NCI-H1417 treated with DMSO at 0.1 percent for 48 hours (cell line): ENCODE measurements around the gene ZBED4.
A peak's percentile ranks its signal among the peaks of the same experiment; 100 is the strongest.
"Not testable (repeated sequence)": the region's sequence is repeated elsewhere in the genome, so short reads cannot be mapped to it uniquely, and the experiment has no call there.

Experiments used
- DNase-seq: peaks from one replicate; lab custom pipeline; 2025; lab: John Stamatoyannopoulos, UW

The ZBED4 gene, protein sequence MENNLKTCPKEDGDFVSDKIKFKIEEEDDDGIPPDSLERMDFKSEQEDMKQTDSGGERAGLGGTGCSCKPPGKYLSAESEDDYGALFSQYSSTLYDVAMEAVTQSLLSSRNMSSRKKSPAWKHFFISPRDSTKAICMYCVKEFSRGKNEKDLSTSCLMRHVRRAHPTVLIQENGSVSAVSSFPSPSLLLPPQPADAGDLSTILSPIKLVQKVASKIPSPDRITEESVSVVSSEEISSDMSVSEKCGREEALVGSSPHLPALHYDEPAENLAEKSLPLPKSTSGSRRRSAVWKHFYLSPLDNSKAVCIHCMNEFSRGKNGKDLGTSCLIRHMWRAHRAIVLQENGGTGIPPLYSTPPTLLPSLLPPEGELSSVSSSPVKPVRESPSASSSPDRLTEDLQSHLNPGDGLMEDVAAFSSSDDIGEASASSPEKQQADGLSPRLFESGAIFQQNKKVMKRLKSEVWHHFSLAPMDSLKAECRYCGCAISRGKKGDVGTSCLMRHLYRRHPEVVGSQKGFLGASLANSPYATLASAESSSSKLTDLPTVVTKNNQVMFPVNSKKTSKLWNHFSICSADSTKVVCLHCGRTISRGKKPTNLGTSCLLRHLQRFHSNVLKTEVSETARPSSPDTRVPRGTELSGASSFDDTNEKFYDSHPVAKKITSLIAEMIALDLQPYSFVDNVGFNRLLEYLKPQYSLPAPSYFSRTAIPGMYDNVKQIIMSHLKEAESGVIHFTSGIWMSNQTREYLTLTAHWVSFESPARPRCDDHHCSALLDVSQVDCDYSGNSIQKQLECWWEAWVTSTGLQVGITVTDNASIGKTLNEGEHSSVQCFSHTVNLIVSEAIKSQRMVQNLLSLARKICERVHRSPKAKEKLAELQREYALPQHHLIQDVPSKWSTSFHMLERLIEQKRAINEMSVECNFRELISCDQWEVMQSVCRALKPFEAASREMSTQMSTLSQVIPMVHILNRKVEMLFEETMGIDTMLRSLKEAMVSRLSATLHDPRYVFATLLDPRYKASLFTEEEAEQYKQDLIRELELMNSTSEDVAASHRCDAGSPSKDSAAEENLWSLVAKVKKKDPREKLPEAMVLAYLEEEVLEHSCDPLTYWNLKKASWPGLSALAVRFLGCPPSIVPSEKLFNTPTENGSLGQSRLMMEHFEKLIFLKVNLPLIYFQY

DNA sequence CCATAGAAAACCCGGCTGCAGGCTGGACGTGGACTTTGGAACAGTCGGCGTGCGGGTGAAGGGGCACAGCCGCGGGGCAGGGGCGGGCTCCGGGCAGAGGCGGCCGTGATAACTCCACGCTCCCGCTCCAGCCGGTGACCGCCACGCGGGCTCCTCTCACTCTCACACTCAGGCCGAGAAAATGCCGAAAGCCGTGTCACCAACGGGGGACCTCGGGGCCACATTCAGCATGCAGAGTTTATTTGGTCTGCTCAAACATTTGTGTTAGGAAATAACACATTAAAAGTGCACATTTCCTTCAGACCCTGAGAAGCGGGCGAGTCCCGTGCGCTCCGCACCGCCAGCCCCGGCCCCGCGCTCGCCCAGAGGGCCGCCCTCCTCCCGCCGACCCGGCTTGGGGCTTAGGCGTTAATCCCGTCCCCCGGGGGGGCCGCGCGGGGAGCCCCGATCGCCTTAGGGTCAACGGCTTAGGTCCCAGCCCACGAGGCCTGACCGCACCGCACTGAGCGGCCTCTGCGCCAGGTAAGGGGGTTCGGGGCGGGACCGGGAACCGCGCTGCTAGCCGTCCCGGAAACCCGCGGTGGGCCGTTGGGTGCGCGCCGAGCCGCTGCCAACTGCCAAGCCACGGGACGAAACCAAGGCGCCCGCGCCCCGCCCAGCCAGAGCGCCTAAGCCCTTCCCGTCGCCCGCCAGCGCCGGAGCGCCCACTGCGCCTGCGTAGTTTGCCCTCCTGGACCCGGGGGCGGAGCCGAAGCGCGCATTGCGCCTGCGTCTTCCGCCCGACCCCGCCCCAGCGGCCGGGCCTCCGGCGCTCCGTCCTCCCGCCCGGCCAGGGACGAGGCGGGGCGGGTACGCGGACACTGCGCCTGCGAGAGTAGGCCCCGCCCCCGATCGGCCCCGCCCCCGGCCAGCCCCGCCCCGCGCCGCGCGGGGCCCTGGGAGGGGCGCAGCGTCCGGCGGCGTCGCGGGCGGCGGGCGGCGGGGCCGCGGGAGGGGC, at the start of gene ZBED4:
Gene ZBED4, plus strand, starts transcription at position 947 of the 997 bp plus-strand sequence. CDS start 29,819 bp downstream, outside the sequence.
- DNase-seq: peak; percentile 28

DNA sequence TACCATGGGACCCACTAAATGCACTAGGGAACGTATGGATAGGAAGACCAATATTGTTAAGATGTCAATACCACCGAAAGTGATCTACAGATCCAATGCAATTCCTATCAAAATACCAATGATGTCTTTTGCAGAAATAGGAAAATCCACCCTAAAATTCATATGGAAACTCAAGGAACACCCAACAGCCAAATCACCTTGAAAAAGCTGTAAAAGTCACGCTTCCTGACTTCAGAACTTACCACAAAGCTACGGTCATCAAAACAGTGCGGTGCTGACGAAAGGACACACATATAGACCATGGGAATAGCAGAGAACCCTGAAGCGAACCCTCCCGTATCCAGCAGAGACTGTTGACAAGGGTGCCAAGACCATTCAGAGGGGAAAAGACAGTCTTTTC, 46.5 kb upstream of the ZBED4 start:
- no peak for DNase-seq

DNA sequence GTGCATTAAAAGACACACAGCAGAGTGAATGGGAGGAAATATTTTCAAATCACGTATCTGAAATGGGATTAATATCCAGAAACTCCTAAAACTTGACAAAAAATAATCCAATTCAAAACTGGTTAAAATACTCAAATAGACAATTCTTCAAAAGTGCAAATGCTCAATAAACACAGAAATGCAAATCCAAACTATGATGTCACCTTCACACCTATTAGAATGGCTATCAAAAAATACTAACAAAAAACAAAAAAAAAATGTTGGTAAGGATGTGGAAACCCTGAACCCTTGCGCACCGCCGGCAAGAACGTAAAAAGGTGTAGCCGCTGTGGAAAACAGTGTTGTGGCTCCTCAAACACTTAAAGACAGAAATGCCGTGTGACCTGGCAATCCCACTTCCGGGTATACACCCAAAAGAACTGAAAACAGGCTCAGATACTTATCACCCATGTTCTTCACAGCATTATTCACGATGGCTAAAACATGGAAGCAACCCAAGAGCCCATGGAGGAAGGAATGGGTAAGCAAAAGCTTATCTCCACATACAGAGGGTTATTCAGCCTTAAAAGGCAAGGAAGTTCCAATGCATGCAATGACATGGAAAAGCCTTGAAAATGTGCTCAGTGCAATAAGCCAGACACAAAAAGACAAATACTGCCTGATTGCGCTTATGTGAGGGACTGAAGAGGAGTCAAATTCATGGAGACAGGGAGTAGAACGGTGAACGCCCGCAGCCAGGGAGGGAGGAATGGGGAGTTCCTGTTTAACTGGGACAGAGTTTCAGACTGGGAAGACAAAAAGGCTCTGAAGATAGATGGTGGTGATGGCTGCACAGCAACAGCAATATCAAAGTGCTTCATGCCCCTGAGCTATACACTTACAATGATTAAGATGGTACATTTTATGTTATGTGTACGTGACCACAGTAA, 45.6 kb upstream of the ZBED4 start:
- DNase-seq: no peak

DNA sequence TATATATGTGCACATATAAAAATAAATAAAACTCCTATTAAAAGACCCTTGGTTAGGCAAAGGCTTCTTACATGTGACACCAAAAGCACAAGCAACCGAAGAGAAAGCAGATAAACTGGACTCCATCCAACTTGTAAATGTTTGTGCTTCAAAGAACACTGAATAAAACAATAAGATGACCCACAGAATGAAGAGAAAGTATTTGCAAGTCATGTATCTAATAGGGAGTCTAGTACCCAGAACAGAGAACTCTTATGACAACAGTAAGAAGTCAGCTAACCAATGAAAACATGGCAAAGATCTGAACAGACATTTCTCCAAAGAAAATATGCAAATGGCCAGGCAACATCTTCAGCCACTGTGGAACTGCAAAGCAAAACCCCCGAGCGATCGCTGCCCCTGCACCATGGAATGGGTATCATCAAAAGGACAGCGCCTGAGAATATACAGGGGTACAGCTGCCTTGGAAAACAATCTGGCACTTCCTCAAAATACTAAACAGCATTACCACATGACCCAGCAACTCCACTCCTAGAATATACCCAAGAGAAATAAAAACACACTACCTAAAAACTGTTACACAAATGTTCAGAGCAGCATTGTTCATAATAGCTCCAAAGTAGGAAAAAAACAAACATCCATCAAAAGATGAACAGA, 43.2 kb upstream of the ZBED4 start:
- DNase-seq: no peak

DNA sequence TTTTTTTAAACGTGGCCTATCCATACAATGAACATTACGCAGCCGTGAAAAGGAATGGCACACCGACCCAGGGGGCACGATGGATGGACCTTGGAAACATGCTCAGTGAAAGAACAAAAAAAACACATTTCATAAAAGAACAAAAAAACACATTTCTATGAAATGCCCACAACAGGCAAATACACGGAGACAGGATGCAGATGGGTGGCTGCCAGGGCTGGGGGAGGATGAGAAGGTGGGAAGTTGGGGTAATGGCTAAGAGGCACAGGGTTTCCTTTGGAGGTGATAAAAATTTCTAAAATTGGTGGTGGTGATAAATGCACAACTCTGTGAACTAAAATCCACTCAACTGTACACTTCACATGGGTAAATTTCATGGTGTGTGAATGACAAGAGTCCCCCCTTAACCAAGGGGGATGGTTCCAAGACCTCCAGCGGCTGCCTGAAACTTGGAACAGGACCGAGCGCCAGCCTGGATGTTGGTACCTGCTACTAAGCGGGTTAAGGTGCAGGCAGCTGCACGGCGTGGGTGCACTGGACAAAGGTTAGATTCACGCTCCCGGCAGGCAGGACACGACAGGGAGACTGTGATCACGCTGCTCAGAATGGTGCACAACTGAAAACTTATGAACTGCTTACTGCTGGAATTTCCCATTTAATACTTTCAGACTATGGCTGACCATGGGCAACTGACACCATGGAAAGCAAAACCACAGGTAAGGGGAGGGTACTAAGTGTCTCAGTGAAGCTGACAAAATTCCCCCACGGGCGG, 42.4 kb upstream of the ZBED4 start:
- DNase-seq: no peak

DNA sequence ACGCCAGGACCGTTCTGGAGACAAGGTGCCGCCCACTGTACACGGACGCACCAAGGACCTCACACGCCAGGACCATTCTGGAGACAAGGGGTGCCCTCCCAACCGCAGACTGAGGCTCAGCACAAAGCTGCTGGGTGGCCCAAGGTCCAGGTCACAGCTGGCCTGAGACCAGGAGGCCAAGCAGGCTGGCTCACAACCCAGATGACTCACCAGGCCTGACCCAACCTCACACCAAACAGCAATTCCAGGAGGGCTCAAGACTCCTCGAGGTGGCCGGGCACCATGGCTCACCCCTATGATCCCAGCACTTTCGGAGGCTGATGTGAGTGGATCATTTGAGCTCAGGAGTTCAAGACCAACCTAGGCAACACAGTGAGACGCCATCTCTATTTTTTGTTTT, 40.8 kb upstream of the ZBED4 start:
- DNase-seq: no peak

DNA sequence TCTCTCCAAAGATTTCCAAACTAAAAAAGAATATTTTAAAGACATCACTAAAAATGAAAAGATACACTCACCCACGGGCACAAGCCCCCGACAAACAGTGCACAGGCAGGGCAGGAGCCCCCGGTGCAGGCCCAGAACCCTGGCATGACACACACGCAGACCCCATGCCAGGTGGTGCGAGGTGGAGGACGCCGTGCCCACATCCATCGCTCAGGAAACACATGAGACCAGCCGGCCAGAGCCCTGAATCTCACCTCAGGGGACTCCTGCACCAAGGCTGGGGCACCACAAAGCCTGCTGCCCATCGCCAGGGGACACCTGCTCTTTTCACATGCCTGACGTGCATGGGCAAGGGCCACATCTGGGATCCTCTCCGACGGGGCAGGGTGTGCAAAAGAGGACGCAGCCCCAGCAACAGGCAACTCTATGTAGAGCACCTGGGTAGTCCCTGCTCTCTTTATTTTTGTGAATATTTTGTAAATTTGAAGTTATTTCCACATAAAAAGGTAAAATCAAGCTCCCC, 39.4 kb upstream of the ZBED4 start:
- no peak for DNase-seq

DNA sequence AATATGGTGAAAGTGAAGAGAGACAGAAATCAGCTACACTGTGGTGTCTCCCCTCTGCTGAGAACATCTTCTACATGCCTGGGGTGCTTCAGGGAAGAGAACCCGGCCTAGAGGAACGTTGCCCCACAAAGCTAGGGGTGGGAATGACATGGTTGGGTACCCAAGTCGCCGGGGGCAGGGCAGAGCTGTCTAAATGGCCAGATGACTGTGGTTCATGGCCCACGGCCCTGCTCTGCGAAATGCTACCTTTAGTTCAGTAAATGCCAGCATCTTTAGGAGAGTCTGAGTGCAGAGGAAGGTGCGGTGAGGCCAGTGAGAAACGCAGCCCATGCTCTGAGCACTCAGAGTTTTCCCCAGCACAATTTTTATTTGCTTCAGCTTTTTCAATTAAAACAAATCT, 38.8 kb upstream of the ZBED4 start:
- DNase-seq: no peak

DNA sequence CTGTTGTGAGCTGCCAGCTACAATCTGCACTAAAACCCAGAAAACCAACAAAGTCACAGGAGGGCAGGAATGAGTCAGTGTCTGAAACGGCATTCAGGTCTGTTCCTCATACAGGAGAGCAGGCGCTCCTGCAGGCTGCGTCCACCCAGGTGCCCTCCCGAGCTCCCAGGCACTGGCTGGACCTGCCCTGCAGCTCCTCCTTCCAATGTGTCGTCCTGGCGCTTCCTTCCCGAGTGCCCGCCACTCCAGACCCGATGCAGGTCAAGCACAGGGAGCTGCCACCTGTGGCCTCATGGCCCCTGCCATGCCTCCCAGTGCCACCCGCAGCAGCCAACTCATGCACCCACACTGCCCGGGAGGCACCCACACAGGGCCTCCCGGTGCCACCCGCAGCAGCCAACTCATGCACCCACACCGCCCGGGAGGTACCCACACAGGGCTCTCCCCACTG, 38.0 kb upstream of the ZBED4 start:
- DNase-seq: no peak

DNA sequence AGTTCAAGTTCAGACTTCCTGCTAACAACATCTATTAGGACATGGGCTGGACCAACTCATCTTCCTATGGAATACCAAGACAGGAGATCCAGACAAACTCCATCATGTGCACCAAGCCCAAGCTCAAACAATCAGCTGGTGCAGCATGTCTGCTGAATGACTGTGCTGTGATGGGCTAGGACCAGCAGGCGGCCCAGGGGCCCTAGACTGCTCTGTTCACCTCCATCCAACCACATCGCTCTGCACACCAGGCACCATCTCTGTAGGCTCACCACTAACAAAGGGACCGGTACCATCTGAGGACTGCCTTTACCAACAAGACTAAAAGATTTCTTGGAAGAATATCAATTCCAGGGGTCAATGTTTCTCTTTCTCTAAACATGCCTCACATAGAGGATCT, 36.3 kb upstream of the ZBED4 start:
- no peak for DNase-seq

DNA sequence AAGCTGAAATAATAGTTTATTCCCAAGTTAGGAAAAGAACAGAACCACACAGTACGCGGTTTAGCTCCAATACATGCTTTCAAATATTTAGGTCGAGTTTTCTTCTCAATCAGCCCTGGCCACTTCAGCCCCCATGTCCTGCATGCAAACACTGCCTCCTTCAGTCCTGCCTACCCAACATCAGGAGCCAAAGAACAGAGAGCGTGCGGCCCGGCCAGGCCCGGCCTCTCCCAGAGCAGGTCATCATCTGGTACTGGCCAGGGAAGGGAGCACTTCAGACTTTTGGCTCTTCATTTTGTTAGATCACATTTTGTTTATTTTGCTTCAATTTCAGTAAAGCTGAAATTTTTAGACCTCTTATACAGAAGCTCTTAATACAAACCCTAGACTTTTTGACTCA, 32.7 kb upstream of the ZBED4 start:
- no peak for DNase-seq

DNA sequence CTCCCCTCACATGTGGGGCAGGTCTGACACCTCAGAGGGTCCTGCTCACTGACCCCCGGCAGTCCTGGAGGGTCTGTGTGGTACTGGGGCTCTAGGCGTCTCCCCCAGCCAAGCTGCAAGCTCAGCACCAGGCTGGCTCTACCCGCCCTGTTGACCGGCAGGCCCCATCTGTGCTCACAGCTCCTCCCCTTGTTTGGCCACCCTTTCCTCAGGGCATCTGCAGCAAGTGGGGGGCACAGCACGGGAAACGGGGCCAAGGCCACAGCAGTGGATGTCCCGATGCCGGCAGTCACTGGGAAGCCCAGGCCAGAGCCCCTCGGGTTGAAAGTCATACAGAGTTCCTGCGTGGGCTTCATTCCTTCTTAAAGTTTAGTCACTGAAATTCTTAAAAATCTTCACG, 31.9 kb upstream of the ZBED4 start:
- not testable (repeated sequence) for DNase-seq

DNA sequence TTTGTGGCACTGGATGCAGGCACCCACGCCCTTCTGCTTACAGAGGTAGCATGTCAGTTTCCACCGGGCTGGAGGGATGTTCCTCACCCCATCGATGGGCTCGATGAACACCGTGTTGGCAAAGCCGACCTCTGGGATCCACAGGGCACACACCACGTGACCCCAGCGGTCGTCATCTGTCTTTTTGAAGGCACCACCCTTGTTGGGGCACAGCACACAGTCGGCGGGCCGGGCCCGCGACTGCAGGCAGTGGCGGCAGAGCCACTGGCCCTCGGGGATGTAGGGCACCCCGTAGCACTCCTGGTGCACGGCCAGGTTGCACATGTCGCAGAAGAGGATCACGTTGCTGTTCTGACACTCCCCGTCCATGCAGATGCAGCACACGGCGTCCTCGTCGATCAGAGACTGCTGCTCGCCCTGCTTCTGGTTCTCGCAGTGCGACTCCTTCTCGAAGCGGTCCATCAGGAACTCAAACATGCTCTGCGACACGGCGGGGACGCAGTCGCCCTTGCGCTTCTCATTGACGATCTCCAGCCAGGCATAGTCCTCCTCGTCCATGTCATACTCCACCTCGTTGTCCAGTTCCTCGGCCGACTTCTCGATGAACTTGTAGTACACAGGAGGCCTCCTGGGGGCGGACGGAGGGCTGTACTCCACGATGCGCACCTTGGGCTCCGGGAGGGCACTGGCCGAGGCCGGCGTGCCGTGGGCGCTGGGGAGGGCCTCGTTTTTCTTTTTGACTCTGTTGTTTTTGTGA, 30.2 kb upstream of the ZBED4 start:
- DNase-seq: no peak

DNA sequence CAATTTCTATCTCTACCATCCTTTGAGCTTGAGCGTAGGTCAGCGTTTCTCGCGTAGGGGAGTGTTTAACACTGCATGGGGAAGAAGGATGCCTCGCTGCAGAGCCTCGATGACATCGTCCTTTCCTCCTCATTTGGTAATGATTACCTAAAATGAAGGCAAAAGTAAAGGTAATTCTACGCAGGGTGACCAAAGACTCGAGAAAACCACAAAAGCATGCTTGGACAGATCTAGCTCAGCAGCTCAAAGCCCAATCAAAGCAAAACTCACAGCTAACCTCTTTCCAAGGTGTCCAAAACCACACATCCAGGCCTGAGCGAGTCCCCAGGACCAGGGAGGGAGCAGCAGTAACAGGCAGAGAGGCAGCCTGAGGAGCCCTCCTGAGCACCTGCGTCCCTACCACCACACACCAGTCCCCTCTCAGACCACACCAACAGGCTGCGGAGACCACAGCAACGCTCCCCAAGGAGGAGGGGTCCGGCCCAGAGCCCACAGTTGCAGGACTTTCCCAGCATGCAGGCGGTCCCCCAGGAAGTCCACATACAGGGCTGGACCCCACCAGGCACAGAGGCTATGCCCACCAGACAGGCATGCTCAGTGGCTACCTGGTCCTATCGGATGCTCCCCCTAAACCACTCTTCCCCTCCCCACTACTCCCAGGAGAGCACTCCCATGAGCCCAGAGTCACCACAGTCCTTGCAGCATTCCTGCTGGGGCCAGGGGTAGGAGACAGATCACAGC, 29.3 kb upstream of the ZBED4 start:
- no peak for DNase-seq

DNA sequence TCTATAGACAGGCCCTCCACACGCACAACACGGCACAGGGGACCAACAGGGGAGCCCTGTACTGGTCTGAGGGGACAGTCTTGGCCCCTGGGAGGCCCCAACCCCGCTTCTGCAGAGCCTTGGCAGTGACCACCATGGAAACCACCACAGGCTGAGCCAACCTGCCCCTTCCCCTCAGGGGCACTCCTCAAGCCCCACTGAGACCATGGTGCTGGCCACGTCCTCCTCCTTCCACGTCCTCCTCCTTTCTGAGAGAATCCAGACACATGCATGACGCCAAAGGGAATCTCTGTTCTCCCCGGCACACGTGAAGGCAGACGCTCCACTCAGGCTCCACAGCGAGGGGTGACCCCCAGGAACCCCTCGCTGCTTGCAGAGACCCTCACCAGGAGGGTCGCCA, 28.7 kb upstream of the ZBED4 start:
- DNase-seq: no peak

DNA sequence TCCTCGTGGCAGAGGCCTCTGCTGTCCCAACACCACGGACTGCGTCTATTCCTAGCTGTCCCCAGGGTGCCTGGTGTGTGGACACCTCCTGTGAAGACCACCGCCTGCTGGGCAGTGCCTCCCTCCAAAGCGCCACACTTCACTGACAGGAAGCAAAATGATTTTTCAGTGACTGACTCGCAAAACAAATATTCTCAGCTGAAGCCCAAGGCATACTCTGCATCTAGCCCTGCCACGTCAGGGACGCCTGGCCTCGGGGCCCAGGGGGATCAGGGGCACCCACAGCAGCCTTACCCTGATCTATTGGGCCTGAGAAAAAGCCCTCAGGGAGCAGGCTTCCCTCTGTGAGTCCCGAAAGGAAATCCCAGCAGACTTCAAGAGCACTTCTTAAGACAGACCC, 28.2 kb upstream of the ZBED4 start:
- no peak for DNase-seq
